Germinal center (tissue), 1 donor: Measurements from ENCODE around the gene SEC14L3.

Source experiments
- DNase-seq: peaks from one replicate; pipeline ENCODE4 v3.0.0; 2012; ENCODE audit warnings: mixed read lengths, low spot score

SEC14L3 gene

GRCh38 chr22:30423301-30423958 is 48.4 kb downstream of the SEC14L3 start:
- DNase-seq, result peak; percentile 23

GRCh38 chr22:30422481-30423300 is 49.1 kb downstream of the SEC14L3 start:
- DNase-seq, result no peak

- no peak for DNase-seq
Measured at GRCh38 chr22:30421695-30422480, 49.9 kb downstream of the SEC14L3 start.

GRCh38 chr22:30420347-30421125 is 51.3 kb downstream of the SEC14L3 start:
- DNase-seq, result no peak

GRCh38 chr22:30416837-30417236 is 55.0 kb downstream of the SEC14L3 start:
- DNase-seq, result no peak

GRCh38 chr22:30416403-30416802 is 55.4 kb downstream of the SEC14L3 start:
- DNase-seq, result no peak

- no peak for DNase-seq
Measured at GRCh38 chr22:30414525-30415047, 57.2 kb downstream of the SEC14L3 start.

GRCh38 chr22:30413745-30414524 is 57.9 kb downstream of the SEC14L3 start:
- no peak for DNase-seq

GRCh38 chr22:30413001-30413400 is 58.8 kb downstream of the SEC14L3 start:
- DNase-seq, result no peak

GRCh38 chr22:30411780-30412179 is 60.0 kb downstream of the SEC14L3 start:
- no peak for DNase-seq
